Measurements from ENCODE around the gene TPSD1. TPM values are rescaled to one million over a fixed set of nuclear protein-coding genes. Genes with fewer than 3 reads are reported as not detected.
"Not testable (repeated sequence)": the region's sequence is repeated elsewhere in the genome, so short reads cannot be mapped to it uniquely, and the experiment has no call there.

Gene TPSD1
- not detected for total RNA-seq
- polyA plus RNA-seq: not detected

DNA sequence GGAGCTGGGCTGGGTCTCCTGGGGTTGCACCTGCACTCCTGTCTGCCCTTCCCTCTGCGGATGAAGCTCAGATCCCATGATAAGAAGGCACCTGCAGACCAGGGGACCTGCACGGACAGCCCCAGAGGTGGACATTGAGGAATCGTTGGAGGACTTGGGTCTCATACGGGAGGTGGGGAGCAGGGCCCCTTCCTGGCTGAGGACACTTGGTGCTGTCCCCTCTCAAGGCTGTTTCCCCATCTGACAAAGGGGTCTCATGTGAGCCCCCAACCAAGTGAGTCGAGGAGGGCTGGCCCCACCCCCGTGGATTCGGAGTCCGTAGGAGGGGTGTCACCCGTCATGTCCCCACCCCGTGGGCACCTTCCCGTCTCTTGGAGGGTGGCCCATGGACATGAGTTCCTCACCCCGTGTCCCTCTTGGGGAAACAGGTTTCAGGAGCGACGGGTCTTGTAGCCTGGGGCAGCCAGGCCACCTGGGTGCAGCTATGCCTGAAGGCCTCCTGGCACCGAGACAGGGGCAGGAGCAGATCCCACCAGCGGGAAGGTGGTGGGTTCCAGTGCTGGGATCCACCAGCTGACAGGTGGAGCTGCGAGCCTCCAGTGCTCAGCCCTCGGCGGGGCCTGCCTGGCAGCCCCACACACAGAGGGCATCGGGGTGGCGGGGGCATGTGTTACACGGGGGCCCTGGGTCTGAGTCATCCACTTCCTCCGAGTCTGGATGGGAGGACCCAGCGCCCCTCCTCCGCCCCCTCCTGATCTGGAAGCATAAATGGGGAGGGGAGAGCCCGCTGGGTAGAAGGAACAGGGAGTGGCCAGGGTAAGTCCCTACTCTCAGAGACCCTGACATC is at the start of gene TPSD1:
TPSD1 (plus strand) TSS at position 794 of the 847 bp plus-strand sequence. CDS start 212 bp downstream, outside the sequence.
- POLR2A ChIA-PET (ENCODE audit: partially characterized antibody): interaction anchor here (0.6 kb wide), 1 partner anchor 601 kb away, joined by 4 read pairs; no protein-coding TSS in a partner anchor
- H3K27me3 Mint-ChIP-seq; H3K27ac ChIP-seq (ENCODE audit: low read depth, low read length); H3K9me3 Mint-ChIP-seq; H3K36me3 ChIP-seq (ENCODE audit: insufficient read depth, low read length); H3K4me1 Mint-ChIP-seq; H3K4me3 ChIP-seq (ENCODE audit: low read length in 2 of 2); H3K4me3 Mint-ChIP-seq; CTCF ChIA-PET (ENCODE audit: partially characterized antibody); H3K4me1 ChIP-seq (ENCODE audit: insufficient read depth, low read length); DNase-seq; H3K27me3 ChIP-seq (ENCODE audit: insufficient read depth, low read length); H3K27ac Mint-ChIP-seq; H3K36me3 Mint-ChIP-seq; H3K9me3 ChIP-seq (ENCODE audit: control insufficient read depth in 1 of 2, low read length in 2 of 2); intact Hi-C loops (cut with micrococcal nuclease): not testable (repeated sequence)

DNA sequence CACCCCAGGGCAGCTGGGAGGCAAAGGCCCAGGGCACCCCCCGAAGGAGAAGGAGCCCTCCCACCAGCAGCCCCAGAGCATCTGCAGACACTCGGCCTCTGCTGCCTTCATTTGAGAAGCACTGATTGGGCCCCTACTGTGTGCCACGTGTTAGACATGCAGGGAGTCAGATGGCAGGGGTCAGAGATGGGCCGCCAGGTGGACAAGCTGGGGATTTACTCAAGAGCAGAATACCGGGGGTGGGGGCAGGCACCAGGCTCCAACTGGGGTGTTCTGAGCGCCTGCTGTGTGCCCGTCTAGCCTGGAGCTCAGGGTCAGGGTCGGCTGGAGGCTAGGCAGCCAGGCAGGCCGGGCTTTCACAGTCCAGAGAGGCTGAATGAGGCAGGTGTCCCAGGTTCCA is 49.5 kb upstream of the TPSD1 start:
- POLR2A ChIA-PET (ENCODE audit: partially characterized antibody): no interaction called here
- Mint-ChIP-seq H3K27ac (no peak overlapping the region), H3K9me3 (no peaks in the 10 kb centered on the region), H3K4me3 (no peak overlapping the region), H3K36me3 (no peaks in the 10 kb centered on the region), H3K27me3 (peaks cover 0 to 2% of the 10 kb centered on the region in 2 donors), H3K4me1 (peaks cover 0 to 4% (median 0%) of the 10 kb centered on the region in 4 donors)
- H3K27ac ChIP-seq (ENCODE audit: low read depth, low read length): no peak overlapping the region
- no peaks in the 10 kb centered on the region for H3K9me3 ChIP-seq (ENCODE audit: control insufficient read depth in 1 of 2, low read length in 2 of 2)
- H3K4me1 ChIP-seq (ENCODE audit: insufficient read depth, low read length): no peaks in the 10 kb centered on the region
- CTCF ChIA-PET (ENCODE audit: partially characterized antibody): no interaction called here
- no peak overlapping the region for H3K4me3 ChIP-seq (ENCODE audit: low read length in 2 of 2)
- no peaks in the 10 kb centered on the region for H3K36me3 ChIP-seq (ENCODE audit: insufficient read depth, low read length)
- intact Hi-C loops (cut with micrococcal nuclease): no loop called here
- H3K27me3 ChIP-seq (ENCODE audit: insufficient read depth, low read length): no peaks in the 10 kb centered on the region
- DNase-seq: no peak

DNA sequence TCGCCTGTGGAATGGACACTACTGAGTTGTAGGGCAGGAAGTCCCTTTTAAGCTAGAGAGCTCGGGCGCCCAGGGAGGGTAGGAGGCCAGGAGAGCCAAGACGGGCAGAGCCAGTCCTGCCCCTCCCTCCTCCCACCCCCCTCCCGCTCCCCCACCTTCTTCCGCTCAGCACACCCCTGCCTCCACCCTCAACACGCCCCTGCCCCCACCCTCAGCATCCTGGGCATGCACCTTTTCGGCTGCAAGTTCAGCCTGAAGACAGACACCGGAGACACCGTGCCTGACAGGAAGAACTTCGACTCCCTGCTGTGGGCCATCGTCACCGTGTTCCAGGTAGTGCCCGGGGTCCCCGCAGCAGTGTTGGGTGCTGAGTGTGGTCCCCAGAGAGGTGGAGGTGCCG is 49.1 kb upstream of the TPSD1 start:
- H3K36me3 Mint-ChIP-seq: no peaks in the 10 kb centered on the region
- peak overlapping the region in 6 of 8 donors; percentile 20 to 77 (median 52) for H3K4me3 Mint-ChIP-seq
- peaks cover 0 to 4% (median 0%) of the 10 kb centered on the region in 4 donors for H3K4me1 Mint-ChIP-seq
- ChIA-PET POLR2A (ENCODE audit: partially characterized antibody) (no interaction called here), CTCF (ENCODE audit: partially characterized antibody) (no interaction called here)
- H3K4me1 ChIP-seq (ENCODE audit: insufficient read depth, low read length): no peaks in the 10 kb centered on the region
- no peak overlapping the region for H3K4me3 ChIP-seq (ENCODE audit: low read length in 2 of 2)
- H3K27me3 Mint-ChIP-seq: peaks cover 0 to 2% of the 10 kb centered on the region in 2 donors
- DNase-seq: peak; percentile 6 to 49 (median 38)
- H3K36me3 ChIP-seq (ENCODE audit: insufficient read depth, low read length): no peaks in the 10 kb centered on the region
- intact Hi-C loops (cut with micrococcal nuclease): no loop called here
- H3K27ac Mint-ChIP-seq: no peak overlapping the region
- no peaks in the 10 kb centered on the region for H3K9me3 ChIP-seq (ENCODE audit: control insufficient read depth in 1 of 2, low read length in 2 of 2)
- no peaks in the 10 kb centered on the region for H3K9me3 Mint-ChIP-seq
- no peak overlapping the region for H3K27ac ChIP-seq (ENCODE audit: low read depth, low read length)
- H3K27me3 ChIP-seq (ENCODE audit: insufficient read depth, low read length): no peaks in the 10 kb centered on the region

DNA sequence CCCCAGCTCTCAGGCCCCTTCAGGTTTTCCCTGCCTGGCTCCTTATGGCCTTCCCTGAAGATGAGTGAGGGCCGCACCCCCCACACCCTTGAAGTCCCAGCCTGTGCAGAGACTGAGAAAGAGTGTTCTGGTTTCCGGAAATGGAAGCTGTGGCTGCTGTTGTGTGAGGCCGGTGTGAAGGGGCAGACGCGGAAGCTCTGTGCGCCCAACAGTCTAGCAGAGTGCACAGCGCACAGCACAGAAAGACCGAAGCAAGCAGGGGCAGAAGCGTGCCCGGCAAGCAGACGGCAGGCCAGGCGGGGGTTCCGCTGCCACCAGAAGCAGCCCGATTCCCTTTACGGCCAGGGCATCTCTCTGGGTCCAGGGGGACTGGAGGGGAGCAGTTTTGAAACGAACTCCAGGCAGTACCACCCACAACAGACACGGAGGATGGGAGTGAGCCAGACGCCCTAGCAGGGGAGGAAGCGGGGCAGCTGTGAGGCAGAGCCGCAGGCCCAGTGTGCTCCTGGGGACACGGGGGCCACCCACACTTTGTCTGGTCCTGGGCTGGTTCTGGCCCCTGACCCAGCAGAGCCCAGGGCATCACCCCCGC is 47.5 kb upstream of the TPSD1 start:
- Mint-ChIP-seq H3K27me3 (peaks cover 0 to 2% of the 10 kb centered on the region in 2 donors), H3K36me3 (no peaks in the 10 kb centered on the region), H3K9me3 (no peaks in the 10 kb centered on the region), H3K4me3 (peak overlapping the region; percentile 37 to 82 (median 71)), H3K27ac (peak overlapping the region in 3 of 7 donors; percentile 6 to 88 (median 24)), H3K4me1 (peaks cover 0 to 4% (median 0%) of the 10 kb centered on the region in 4 donors)
- ChIA-PET POLR2A (ENCODE audit: partially characterized antibody) (no interaction called here), CTCF (ENCODE audit: partially characterized antibody) (interaction anchor here (0.9 kb wide), 1 partner anchor 14 kb away, joined by 3 read pairs; no protein-coding TSS in a partner anchor)
- H3K36me3 ChIP-seq (ENCODE audit: insufficient read depth, low read length): no peaks in the 10 kb centered on the region
- no peaks in the 10 kb centered on the region for H3K4me1 ChIP-seq (ENCODE audit: insufficient read depth, low read length)
- no peak overlapping the region for H3K4me3 ChIP-seq (ENCODE audit: low read length in 2 of 2)
- DNase-seq: peak in 2 of 5 donors; percentile 16 to 19
- no peak overlapping the region for H3K27ac ChIP-seq (ENCODE audit: low read depth, low read length)
- no peaks in the 10 kb centered on the region for H3K9me3 ChIP-seq (ENCODE audit: control insufficient read depth in 1 of 2, low read length in 2 of 2)
- H3K27me3 ChIP-seq (ENCODE audit: insufficient read depth, low read length): no peaks in the 10 kb centered on the region
- intact Hi-C loops (cut with micrococcal nuclease): no loop called here

DNA sequence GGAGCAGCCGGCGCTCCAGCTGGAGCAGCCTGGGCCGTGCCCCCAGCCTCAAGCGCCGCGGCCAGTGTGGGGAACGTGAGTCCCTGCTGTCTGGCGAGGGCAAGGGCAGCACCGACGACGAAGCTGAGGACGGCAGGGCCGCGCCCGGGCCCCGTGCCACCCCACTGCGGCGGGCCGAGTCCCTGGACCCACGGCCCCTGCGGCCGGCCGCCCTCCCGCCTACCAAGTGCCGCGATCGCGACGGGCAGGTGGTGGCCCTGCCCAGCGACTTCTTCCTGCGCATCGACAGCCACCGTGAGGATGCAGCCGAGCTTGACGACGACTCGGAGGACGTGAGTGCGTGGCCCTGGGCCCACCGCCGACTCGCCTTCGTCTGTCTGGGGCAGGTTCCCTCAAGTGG is 46.8 kb upstream of the TPSD1 start:
- intact Hi-C loops (cut with micrococcal nuclease): no loop called here
- no peaks in the 10 kb centered on the region for H3K36me3 ChIP-seq (ENCODE audit: insufficient read depth, low read length)
- Mint-ChIP-seq H3K27ac (no peak overlapping the region), H3K4me1 (peaks cover 0 to 4% (median 0%) of the 10 kb centered on the region in 4 donors), H3K27me3 (peaks cover 0 to 2% of the 10 kb centered on the region in 2 donors), H3K36me3 (no peaks in the 10 kb centered on the region), H3K4me3 (no peak overlapping the region), H3K9me3 (no peaks in the 10 kb centered on the region)
- H3K9me3 ChIP-seq (ENCODE audit: control insufficient read depth in 1 of 2, low read length in 2 of 2): no peaks in the 10 kb centered on the region
- no peaks in the 10 kb centered on the region for H3K4me1 ChIP-seq (ENCODE audit: insufficient read depth, low read length)
- no peaks in the 10 kb centered on the region for H3K27me3 ChIP-seq (ENCODE audit: insufficient read depth, low read length)
- H3K27ac ChIP-seq (ENCODE audit: low read depth, low read length): no peak overlapping the region
- DNase-seq: no peak
- CTCF ChIA-PET (ENCODE audit: partially characterized antibody): no interaction called here
- no peak overlapping the region for H3K4me3 ChIP-seq (ENCODE audit: low read length in 2 of 2)
- POLR2A ChIA-PET (ENCODE audit: partially characterized antibody): no interaction called here

DNA sequence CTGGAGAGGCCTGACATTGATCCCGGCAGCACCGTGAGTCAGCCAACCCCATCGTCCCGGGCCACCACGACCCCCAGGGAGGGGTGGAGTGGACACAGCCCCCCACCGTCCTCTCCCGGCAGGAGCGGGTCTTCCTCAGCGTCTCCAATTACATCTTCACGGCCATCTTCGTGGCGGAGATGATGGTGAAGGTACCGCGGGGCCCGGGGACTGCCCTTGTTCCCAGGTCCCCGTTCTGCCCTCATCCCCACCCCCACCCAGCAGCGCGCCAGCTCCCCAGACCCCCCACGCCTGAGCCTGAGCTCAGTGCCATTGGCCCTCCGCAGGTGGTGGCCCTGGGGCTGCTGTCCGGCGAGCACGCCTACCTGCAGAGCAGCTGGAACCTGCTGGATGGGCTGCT is 45.4 kb upstream of the TPSD1 start:
- H3K4me1 ChIP-seq (ENCODE audit: insufficient read depth, low read length): no peaks in the 10 kb centered on the region
- ChIA-PET POLR2A (ENCODE audit: partially characterized antibody) (no interaction called here), CTCF (ENCODE audit: partially characterized antibody) (no interaction called here)
- H3K27ac ChIP-seq (ENCODE audit: low read depth, low read length): no peak overlapping the region
- Mint-ChIP-seq H3K27ac (no peak overlapping the region), H3K36me3 (no peaks in the 10 kb centered on the region), H3K4me1 (peaks cover 0 to 4% (median 0%) of the 10 kb centered on the region in 4 donors), H3K4me3 (no peak overlapping the region), H3K9me3 (no peaks in the 10 kb centered on the region), H3K27me3 (peaks cover 0 to 2% of the 10 kb centered on the region in 2 donors)
- no peaks in the 10 kb centered on the region for H3K9me3 ChIP-seq (ENCODE audit: control insufficient read depth in 1 of 2, low read length in 2 of 2)
- DNase-seq: no peak
- no peaks in the 10 kb centered on the region for H3K27me3 ChIP-seq (ENCODE audit: insufficient read depth, low read length)
- no peak overlapping the region for H3K4me3 ChIP-seq (ENCODE audit: low read length in 2 of 2)
- intact Hi-C loops (cut with micrococcal nuclease): no loop called here
- H3K36me3 ChIP-seq (ENCODE audit: insufficient read depth, low read length): no peaks in the 10 kb centered on the region

GRCh38 chr16:1211451-1212268 is 44.2 kb upstream of the TPSD1 start:
- Mint-ChIP-seq H3K9me3 (no peaks in the 10 kb centered on the region), H3K27ac (no peak overlapping the region), H3K36me3 (no peaks in the 10 kb centered on the region), H3K4me3 (no peak overlapping the region), H3K4me1 (peaks cover 0 to 4% (median 0%) of the 10 kb centered on the region in 4 donors), H3K27me3 (peaks cover 0 to 2% of the 10 kb centered on the region in 2 donors)
- Histone ChIP-seq H3K9me3 (ENCODE audit: control insufficient read depth in 1 of 2, low read length in 2 of 2) (no peaks in the 10 kb centered on the region), H3K4me3 (ENCODE audit: low read length in 2 of 2) (no peak overlapping the region), H3K27ac (ENCODE audit: low read depth, low read length) (no peak overlapping the region), H3K27me3 (ENCODE audit: insufficient read depth, low read length) (no peaks in the 10 kb centered on the region), H3K4me1 (ENCODE audit: insufficient read depth, low read length) (no peaks in the 10 kb centered on the region), H3K36me3 (ENCODE audit: insufficient read depth, low read length) (no peaks in the 10 kb centered on the region)
- ChIA-PET CTCF (ENCODE audit: partially characterized antibody) (no interaction called here), POLR2A (ENCODE audit: partially characterized antibody) (no interaction called here)
- intact Hi-C loops (cut with micrococcal nuclease): no loop called here
- DNase-seq: no peak
